GM23338 (cell line): ENCODE data around the gene KCNJ4. TPM values are rescaled to one million over a fixed set of nuclear protein-coding genes. Genes with fewer than 3 reads are reported as not detected.

Source experiments
- ATAC-seq: fragments of 200-7000 bp; cut with Tn5 transposase; 3 replicates; pipeline ENCODE4 v1.9.1; 2020
- DNase-seq: peaks from one replicate; pipeline ENCODE4 v3.0.0-alpha.2; 2015; ENCODE audit warnings: low spot score
- H2AFZ ChIP-seq: fragments of 200-600 bp; sonication (generic); 2 replicates; pipeline ENCODE4 v1.8.0; 2016; ENCODE audit warnings: antibody characterized with exemption, mild to moderate bottlenecking, moderate library complexity
- H3F3A ChIP-seq: fragments of 200-600 bp; sonication (generic); replicated peaks from 2 replicates; pipeline ENCODE4 v1.8.0; 2017; ENCODE audit warnings: antibody characterized with exemption, mixed run types, low read depth
- H3K27ac ChIP-seq: fragments of 200-600 bp; sonication (generic); 2 replicates; pipeline ENCODE4 v1.6.1; 2016; ENCODE audit warnings: low read depth
- H3K27me3 ChIP-seq: fragments of 200-600 bp; sonication (generic); 2 replicates; pipeline ENCODE4 v1.8.0; 2016; ENCODE audit warnings: mild to moderate bottlenecking, mixed run types, moderate library complexity; ENCODE audit not compliant: insufficient read depth
- H3K36me3 ChIP-seq: fragments of 200-600 bp; sonication (generic); 2 replicates; pipeline ENCODE4 v1.8.0; 2016; ENCODE audit warnings: mild to moderate bottlenecking; ENCODE audit not compliant: insufficient read depth
- H3K4me1 ChIP-seq: fragments of 200-600 bp; sonication (generic); 2 replicates; pipeline ENCODE4 v1.8.0; 2016; ENCODE audit warnings: mild to moderate bottlenecking, moderate library complexity; ENCODE audit not compliant: insufficient read depth
- H3K4me2 ChIP-seq: fragments of 200-600 bp; sonication (generic); 2 replicates; pipeline ENCODE4 v1.7.1; 2017; ENCODE audit warnings: mixed run types
- H3K4me3 ChIP-seq: fragments of 200-600 bp; sonication (generic); 2 replicates; pipeline ENCODE4 v1.6.1; 2016; ENCODE audit warnings: mixed run types
- H3K79me2 ChIP-seq: fragments of 200-600 bp; sonication (generic); replicated peaks from 2 replicates; pipeline ENCODE4 v1.8.0; 2017; ENCODE audit warnings: mild to moderate bottlenecking; ENCODE audit not compliant: insufficient read depth
- H3K9me2 ChIP-seq: fragments of 200-600 bp; sonication (generic); 2 replicates; pipeline ENCODE4 v1.8.0; 2017; ENCODE audit not compliant: insufficient read depth
- H4K20me1 ChIP-seq: fragments of 200-600 bp; sonication (generic); replicated peaks from 2 replicates; pipeline ENCODE4 v1.8.0; 2017; ENCODE audit warnings: mild to moderate bottlenecking; ENCODE audit not compliant: insufficient read depth
- H3K27ac Mint-ChIP-seq: 2 replicates; pipeline ENCODE4 v1.8.0; 2020; ENCODE audit warnings: inconsistent platforms, mild to moderate bottlenecking, moderate library complexity, mixed read lengths
- H3K27me3 Mint-ChIP-seq: 3 replicates; pipeline ENCODE4 v1.8.0; 2022; ENCODE audit warnings: low read depth, mild to moderate bottlenecking, moderate library complexity, mixed read lengths, inconsistent platforms; ENCODE audit not compliant: insufficient read depth, poor library complexity
- H3K36me3 Mint-ChIP-seq: 3 replicates; pipeline ENCODE4 v1.8.0; 2021; ENCODE audit warnings: low read depth, mild to moderate bottlenecking, inconsistent platforms, moderate library complexity, mixed read lengths
- H3K4me1 Mint-ChIP-seq: 3 replicates; pipeline ENCODE4 v1.8.0; 2020; ENCODE audit warnings: mild to moderate bottlenecking, inconsistent platforms, mixed read lengths
- H3K4me3 Mint-ChIP-seq: 3 replicates; pipeline ENCODE4 v1.8.0; 2021; ENCODE audit warnings: moderate library complexity, mild to moderate bottlenecking, inconsistent platforms, mixed read lengths
- H3K9me3 Mint-ChIP-seq: 3 replicates; pipeline ENCODE4 v1.8.0; 2020; ENCODE audit warnings: moderate library complexity, mild to moderate bottlenecking, inconsistent platforms, mixed read lengths
- CTCF ChIP-seq, 2 experiments: fragments of 200-600 bp in 1 of 2; sonication (generic) in 1 of 2; conservative IDR thresholded peaks; 2 replicates each; pipeline versions ENCODE4 v1.5.1 to v1.6.1; 2016 to 2017; ENCODE audit warnings: antibody characterized with exemption in 2 of 2, low read depth in 2 of 2, mild to moderate bottlenecking in 2 of 2, moderate library complexity in 1 of 2
- ETS1 ChIP-seq: IDR thresholded peaks from 2 replicates; pipeline ENCODE4 v1.6.1; 2016; ENCODE audit warnings: antibody characterized with exemption
- EZH2 ChIP-seq: fragments of 200-600 bp; sonication (generic); IDR thresholded peaks from one replicate; pipeline ENCODE4 v1.8.0; 2017; ENCODE audit warnings: antibody characterized with exemption, mild to moderate bottlenecking, low read depth; ENCODE audit not compliant: unreplicated experiment
- EZH2phosphoT487 ChIP-seq: fragments of 200-600 bp; sonication (generic); IDR thresholded peaks from one replicate; pipeline ENCODE4 v1.8.1; 2018; ENCODE audit warnings: antibody characterized with exemption; ENCODE audit not compliant: unreplicated experiment
- JUNB ChIP-seq: IDR thresholded peaks from one replicate; pipeline ENCODE4 v1.6.1; 2016; ENCODE audit warnings: antibody characterized with exemption; ENCODE audit not compliant: unreplicated experiment
- NANOG ChIP-seq: IDR thresholded peaks from 2 replicates; pipeline ENCODE4 v1.6.1; 2016; ENCODE audit warnings: antibody characterized with exemption, borderline replicate concordance
- POLR2AphosphoS5 ChIP-seq: IDR thresholded peaks from 2 replicates; pipeline ENCODE4 v1.6.1; 2016; ENCODE audit warnings: antibody characterized with exemption, low read depth
- REST ChIP-seq: IDR thresholded peaks from one replicate; pipeline ENCODE4 v1.6.1; 2018; ENCODE audit warnings: antibody characterized with exemption; ENCODE audit not compliant: unreplicated experiment
- STAT1 ChIP-seq: IDR thresholded peaks from one replicate; pipeline ENCODE4 v1.6.1; 2016; ENCODE audit warnings: antibody characterized with exemption; ENCODE audit not compliant: unreplicated experiment
- ZNF114 ChIP-seq: fragments of 250-450 bp; sonication (Bioruptor Pico); IDR thresholded peaks from 2 replicates; pipeline ENCODE4 v1.5.0; 2020; ENCODE audit warnings: mild to moderate bottlenecking, moderate library complexity
- ZNF331 ChIP-seq: fragments of 250-450 bp; sonication (Bioruptor Pico); IDR thresholded peaks from 2 replicates; pipeline ENCODE4 v1.5.0; 2020; ENCODE audit warnings: low read depth, mild to moderate bottlenecking, moderate library complexity
- polyA plus RNA-seq: library from polyadenylated mRNA; unstranded; fragments of >200 nt; fragmentation: Nextera tagmentation; extraction: Ambion mirVana; gene quantifications from 2 replicates; pipeline ENCODE4 v1.2.1, GENCODE V29; 2016
- total RNA-seq: library from RNA; depleted of rRNA; stranded (reverse); fragments of >200 nt; shearing (Covaris generic); gene quantifications from 2 replicates; pipeline ENCODE4 v1.2.3, GENCODE V29; 2014
- TF ChIP-seq, protein P1 (sequence below): fragments of 250-450 bp; sonication (Bioruptor Pico); IDR thresholded peaks from 2 replicates; pipeline ENCODE4 v1.5.0; 2020; ENCODE audit warnings: mild to moderate bottlenecking, moderate library complexity

The KCNJ4 gene
- total and polyA plus RNA-seq, 2 experiments from 2014 or later = 0.23 to 1.3 TPM

DNA sequence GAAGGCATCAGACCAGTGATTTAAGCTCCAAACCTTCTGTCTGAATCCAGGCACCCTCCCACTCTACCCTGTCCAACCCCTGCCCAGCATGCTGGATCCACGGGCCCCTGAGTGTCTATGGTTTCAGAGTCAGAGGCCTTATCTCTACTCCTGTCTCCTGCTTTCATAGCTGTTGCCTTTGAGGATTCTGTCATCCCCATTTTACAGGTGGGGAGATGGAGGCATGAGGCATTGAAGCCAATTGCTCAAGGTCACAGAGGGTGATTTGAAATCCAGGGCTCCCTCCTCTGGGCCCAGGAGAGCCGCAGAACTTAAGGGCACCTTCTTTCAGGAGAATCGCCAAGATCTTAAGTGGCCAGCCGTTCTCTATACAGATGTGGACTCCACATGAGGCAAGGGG lies 3.1 kb downstream of the KCNJ4 start (continued):
- TF ChIP-seq CTCF (conservative IDR thresholded peaks at IDR 0.05; ENCODE audit: low read depth in 2 of 2) (no peak), POLR2AphosphoS5 (no peak), REST (no peak), NANOG (no peak), JUNB (no peak), EZH2phosphoT487 (no peak), EZH2 (no peak), ZNF331 (CRISPR knock-in tag) (no peak)

DNA sequence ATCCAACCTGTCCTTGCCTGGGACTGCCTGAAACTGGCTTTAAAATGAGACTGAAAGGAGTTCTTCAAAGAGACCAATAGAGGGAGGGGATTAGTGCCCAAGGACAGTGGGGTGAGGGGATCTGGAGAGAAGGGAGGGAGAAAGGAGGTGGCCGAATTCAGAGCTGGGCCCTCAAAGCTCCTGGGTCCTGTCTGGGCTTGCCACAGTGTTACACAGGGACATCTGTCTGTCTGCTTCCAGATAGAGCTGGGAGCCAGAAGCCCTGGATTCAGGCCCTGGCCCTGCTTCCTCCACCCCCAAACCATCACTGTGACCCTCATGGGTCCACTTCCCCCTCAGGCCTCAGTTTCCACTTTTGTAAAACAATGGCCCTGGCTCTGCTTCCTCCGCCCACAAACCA lies 3.6 kb downstream of the KCNJ4 start:
- H3K36me3 ChIP-seq = no peaks in the 10 kb centered on the region
- no peak overlapping the region for H2AFZ ChIP-seq
- H4K20me1 ChIP-seq = no peaks in the 10 kb centered on the region; the same call in 1 of the 2 replicates
- no peak overlapping the region for H3K4me2 ChIP-seq
- no peaks in the 10 kb centered on the region for H3K79me2 ChIP-seq
- H3K9me3 Mint-ChIP-seq = peaks cover 1% of the 10 kb centered on the region; the same call in 1 of the 3 replicates
- H3K4me1 Mint-ChIP-seq = peaks cover 30% of the 10 kb centered on the region
- no peak for ATAC-seq
- no peaks in the 10 kb centered on the region for H3K9me2 ChIP-seq
- DNase-seq = no peak
- no peak overlapping the region for H3K27ac Mint-ChIP-seq
- no peak overlapping the region for H3K4me3 ChIP-seq
- H3K36me3 Mint-ChIP-seq = no peaks in the 10 kb centered on the region
- peaks cover 8% of the 10 kb centered on the region; the same call in 1 of the 2 replicates for H3K4me1 ChIP-seq
- no peak overlapping the region for H3K27ac ChIP-seq
- no peak overlapping the region for H3K4me3 Mint-ChIP-seq
- peaks cover 39% of the 10 kb centered on the region for H3K27me3 ChIP-seq
- H3K27me3 Mint-ChIP-seq = peaks cover 42% of the 10 kb centered on the region
- H3F3A ChIP-seq = peaks cover 6% of the 10 kb centered on the region; the same call in 1 of the 2 replicates
- TF ChIP-seq ETS1 = no peak
- no peak for TF ChIP-seq STAT1
- TF ChIP-seq POLR2AphosphoS5 = no peak
- no peak for TF ChIP-seq EZH2
- no peak for TF ChIP-seq ZNF114 (CRISPR knock-in tag)
- TF ChIP-seq, protein P1, sequence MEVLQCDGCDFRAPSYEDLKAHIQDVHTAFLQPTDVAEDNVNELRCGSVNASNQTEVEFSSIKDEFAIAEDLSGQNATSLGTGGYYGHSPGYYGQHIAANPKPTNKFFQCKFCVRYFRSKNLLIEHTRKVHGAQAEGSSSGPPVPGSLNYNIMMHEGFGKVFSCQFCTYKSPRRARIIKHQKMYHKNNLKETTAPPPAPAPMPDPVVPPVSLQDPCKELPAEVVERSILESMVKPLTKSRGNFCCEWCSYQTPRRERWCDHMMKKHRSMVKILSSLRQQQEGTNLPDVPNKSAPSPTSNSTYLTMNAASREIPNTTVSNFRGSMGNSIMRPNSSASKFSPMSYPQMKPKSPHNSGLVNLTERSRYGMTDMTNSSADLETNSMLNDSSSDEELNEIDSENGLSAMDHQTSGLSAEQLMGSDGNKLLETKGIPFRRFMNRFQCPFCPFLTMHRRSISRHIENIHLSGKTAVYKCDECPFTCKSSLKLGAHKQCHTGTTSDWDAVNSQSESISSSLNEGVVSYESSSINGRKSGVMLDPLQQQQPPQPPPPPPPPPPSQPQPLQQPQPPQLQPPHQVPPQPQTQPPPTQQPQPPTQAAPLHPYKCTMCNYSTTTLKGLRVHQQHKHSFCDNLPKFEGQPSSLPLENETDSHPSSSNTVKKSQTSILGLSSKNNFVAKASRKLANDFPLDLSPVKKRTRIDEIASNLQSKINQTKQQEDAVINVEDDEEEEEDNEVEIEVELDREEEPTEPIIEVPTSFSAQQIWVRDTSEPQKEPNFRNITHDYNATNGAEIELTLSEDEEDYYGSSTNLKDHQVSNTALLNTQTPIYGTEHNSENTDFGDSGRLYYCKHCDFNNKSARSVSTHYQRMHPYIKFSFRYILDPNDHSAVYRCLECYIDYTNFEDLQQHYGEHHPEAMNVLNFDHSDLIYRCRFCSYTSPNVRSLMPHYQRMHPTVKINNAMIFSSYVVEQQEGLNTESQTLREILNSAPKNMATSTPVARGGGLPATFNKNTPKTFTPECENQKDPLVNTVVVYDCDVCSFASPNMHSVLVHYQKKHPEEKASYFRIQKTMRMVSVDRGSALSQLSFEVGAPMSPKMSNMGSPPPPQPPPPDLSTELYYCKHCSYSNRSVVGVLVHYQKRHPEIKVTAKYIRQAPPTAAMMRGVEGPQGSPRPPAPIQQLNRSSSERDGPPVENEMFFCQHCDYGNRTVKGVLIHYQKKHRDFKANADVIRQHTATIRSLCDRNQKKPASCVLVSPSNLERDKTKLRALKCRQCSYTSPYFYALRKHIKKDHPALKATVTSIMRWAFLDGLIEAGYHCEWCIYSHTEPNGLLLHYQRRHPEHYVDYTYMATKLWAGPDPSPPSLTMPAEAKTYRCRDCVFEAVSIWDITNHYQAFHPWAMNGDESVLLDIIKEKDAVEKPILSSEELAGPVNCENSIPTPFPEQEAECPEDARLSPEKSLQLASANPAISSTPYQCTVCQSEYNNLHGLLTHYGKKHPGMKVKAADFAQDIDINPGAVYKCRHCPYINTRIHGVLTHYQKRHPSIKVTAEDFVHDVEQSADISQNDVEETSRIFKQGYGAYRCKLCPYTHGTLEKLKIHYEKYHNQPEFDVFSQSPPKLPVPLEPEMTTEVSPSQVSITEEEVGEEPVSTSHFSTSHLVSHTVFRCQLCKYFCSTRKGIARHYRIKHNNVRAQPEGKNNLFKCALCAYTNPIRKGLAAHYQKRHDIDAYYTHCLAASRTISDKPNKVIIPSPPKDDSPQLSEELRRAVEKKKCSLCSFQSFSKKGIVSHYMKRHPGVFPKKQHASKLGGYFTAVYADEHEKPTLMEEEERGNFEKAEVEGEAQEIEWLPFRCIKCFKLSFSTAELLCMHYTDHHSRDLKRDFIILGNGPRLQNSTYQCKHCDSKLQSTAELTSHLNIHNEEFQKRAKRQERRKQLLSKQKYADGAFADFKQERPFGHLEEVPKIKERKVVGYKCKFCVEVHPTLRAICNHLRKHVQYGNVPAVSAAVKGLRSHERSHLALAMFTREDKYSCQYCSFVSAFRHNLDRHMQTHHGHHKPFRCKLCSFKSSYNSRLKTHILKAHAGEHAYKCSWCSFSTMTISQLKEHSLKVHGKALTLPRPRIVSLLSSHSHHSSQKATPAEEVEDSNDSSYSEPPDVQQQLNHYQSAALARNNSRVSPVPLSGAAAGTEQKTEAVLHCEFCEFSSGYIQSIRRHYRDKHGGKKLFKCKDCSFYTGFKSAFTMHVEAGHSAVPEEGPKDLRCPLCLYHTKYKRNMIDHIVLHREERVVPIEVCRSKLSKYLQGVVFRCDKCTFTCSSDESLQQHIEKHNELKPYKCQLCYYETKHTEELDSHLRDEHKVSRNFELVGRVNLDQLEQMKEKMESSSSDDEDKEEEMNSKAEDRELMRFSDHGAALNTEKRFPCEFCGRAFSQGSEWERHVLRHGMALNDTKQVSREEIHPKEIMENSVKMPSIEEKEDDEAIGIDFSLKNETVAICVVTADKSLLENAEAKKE = no peak
- TF ChIP-seq ZNF331 (CRISPR knock-in tag) = no peak
